ENCODE results near the gene DHX34. TPM values are rescaled to one million over a fixed set of nuclear protein-coding genes. Genes with fewer than 3 reads are reported as not detected.
A peak's percentile ranks its signal among the peaks of the same experiment; 100 is the strongest.
"Not testable (repeated sequence)": the region's sequence is repeated elsewhere in the genome, so short reads cannot be mapped to it uniquely, and the experiment has no call there.

Gene DHX34
- total RNA-seq, 1 experiment from 2014 or later, result 29.7 TPM

- DNase-seq (ENCODE audit: low read depth), result not testable (repeated sequence)
These were observed 38.5 kb downstream of the DHX34 start for GRCh38 chr19:47387623-47388022.

- DNase-seq (ENCODE audit: low read depth), result not testable (repeated sequence)
These were observed 39.6 kb downstream of the DHX34 start for GRCh38 chr19:47388721-47389120.

- DNase-seq (ENCODE audit: low read depth), result no peak
These were observed 40.0 kb downstream of the DHX34 start for GRCh38 chr19:47389150-47389556.

GRCh38 chr19:47390533-47391488 is 41.7 kb downstream of the DHX34 start:
- DNase-seq (ENCODE audit: low read depth), result no peak

GRCh38 chr19:47391510-47392223 is 42.6 kb downstream of the DHX34 start:
- peak; percentile 70 for DNase-seq (ENCODE audit: low read depth)

GRCh38 chr19:47398707-47399597 is 49.8 kb downstream of the DHX34 start:
- DNase-seq (ENCODE audit: low read depth), result no peak

GRCh38 chr19:47402504-47402903 is 53.4 kb downstream of the DHX34 start:
- DNase-seq (ENCODE audit: low read depth), result no peak

GRCh38 chr19:47404334-47405196 is 55.5 kb downstream of the DHX34 start:
- no peak for DNase-seq (ENCODE audit: low read depth)

- DNase-seq (ENCODE audit: low read depth), result no peak
These were observed 56.1 kb downstream of the DHX34 start for GRCh38 chr19:47405197-47405550.

- no peak for DNase-seq (ENCODE audit: low read depth)
These were observed 56.8 kb downstream of the DHX34 start for GRCh38 chr19:47405854-47406417.

- no peak for DNase-seq (ENCODE audit: low read depth)
These were observed 57.7 kb downstream of the DHX34 start for GRCh38 chr19:47406711-47407416.

GRCh38 chr19:47407417-47407774 is 58.3 kb downstream of the DHX34 start:
- DNase-seq (ENCODE audit: low read depth), result no peak

- DNase-seq (ENCODE audit: low read depth), result no peak
These were observed 59.2 kb downstream of the DHX34 start for GRCh38 chr19:47408156-47408938.

GRCh38 chr19:47411101-47411500 is 62.0 kb downstream of the DHX34 start:
- DNase-seq (ENCODE audit: low read depth), result no peak

GRCh38 chr19:47411696-47412095 is 62.6 kb downstream of the DHX34 start:
- DNase-seq (ENCODE audit: low read depth), result not testable (repeated sequence)

GRCh38 chr19:47413941-47414340 is 64.8 kb downstream of the DHX34 start:
- DNase-seq (ENCODE audit: low read depth), result no peak

GRCh38 chr19:47414469-47414868 is 65.4 kb downstream of the DHX34 start:
- peak; percentile 75 for DNase-seq (ENCODE audit: low read depth)

- DNase-seq (ENCODE audit: low read depth), result no peak
These were observed 67.0 kb downstream of the DHX34 start for GRCh38 chr19:47415953-47416642.

- DNase-seq (ENCODE audit: low read depth), result no peak
These were observed 67.5 kb downstream of the DHX34 start for GRCh38 chr19:47416643-47416985.

All from Daoy (cell line).